Prostate gland (tissue), 2 donors: ENCODE results near the gene ALOX5AP.

Experiments used
- POLR2A ChIP-seq: fragments of 450-650 bp; IDR thresholded peaks from one replicate; pipeline ENCODE4 v1.6.1; 2016; ENCODE audit warnings: antibody characterized with exemption, mild to moderate bottlenecking
- POLR2AphosphoS5 ChIP-seq: sonication (generic); formaldehyde crosslinking; IDR thresholded peaks from one replicate; pipeline ENCODE4 v1.6.1; 2017; ENCODE audit warnings: antibody characterized with exemption
- TF ChIP-seq, protein P1 (sequence below), 4 experiments: fragments of 200-600 bp in 2 of 4; fragments of 450-650 bp in 2 of 4; sonication (generic) in 2 of 4; IDR thresholded peaks; 1 replicate in 3 of 4; 2 replicates in 1 of 4; pipeline ENCODE4 v1.5.1; 2016 to 2019; ENCODE audit warnings: antibody characterized with exemption in 4 of 4, mild to moderate bottlenecking in 2 of 4, moderate library complexity in 2 of 4

DNA sequence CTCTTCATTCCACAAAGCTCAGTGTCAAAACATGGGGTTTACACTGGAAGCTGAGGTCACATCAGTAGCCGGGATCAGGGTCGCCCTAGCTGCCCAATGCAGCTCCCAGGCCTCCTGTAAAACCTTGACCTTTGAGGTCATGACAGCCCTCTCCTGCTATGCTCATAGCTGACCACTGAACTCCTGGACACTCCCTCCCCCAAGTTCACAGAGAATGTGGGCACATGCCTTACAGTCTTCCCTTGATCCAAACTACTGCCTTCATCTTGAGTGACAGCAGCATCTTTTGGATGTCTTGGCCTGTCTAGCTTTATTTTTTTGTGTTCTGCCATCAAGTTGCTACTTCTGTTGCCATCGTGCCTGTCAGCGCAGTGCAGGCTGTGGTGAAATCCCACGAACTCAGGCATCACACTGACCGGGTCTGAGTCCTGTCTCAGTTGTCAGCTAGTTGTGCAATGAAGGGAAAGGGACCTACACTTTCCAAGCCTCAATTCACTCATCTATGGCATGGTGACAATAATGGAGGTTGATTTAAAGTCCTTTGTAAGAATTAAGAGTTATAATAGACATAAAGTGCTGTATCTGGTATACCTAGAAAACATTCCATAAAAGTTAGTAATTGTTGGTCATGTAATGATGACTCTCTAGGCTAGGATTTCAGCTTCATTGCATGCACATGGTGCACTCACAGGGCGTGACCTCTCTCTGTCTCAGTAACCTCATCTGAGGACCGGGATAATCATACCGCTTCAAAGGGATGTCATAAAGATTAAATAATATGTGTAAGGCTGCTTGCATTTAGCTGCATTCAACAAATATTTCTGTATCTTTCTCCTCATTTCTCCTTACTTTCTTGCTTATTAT, 16.4 kb upstream of the ALOX5AP start:
- TF ChIP-seq, protein P1, sequence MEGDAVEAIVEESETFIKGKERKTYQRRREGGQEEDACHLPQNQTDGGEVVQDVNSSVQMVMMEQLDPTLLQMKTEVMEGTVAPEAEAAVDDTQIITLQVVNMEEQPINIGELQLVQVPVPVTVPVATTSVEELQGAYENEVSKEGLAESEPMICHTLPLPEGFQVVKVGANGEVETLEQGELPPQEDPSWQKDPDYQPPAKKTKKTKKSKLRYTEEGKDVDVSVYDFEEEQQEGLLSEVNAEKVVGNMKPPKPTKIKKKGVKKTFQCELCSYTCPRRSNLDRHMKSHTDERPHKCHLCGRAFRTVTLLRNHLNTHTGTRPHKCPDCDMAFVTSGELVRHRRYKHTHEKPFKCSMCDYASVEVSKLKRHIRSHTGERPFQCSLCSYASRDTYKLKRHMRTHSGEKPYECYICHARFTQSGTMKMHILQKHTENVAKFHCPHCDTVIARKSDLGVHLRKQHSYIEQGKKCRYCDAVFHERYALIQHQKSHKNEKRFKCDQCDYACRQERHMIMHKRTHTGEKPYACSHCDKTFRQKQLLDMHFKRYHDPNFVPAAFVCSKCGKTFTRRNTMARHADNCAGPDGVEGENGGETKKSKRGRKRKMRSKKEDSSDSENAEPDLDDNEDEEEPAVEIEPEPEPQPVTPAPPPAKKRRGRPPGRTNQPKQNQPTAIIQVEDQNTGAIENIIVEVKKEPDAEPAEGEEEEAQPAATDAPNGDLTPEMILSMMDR (IDR thresholded peaks at IDR 0.05): no peak
- TF ChIP-seq POLR2A: no peak
- TF ChIP-seq POLR2AphosphoS5: no peak
